CD4-positive, alpha-beta T cell treated with Interleukin-21 for 1 hour (primary cell): ENCODE measurements around the gene KLHL40.
"Not testable (repeated sequence)": the region's sequence is repeated elsewhere in the genome, so short reads cannot be mapped to it uniquely, and the experiment has no call there.

Source experiments
- DNase-seq: peaks from one replicate; pipeline ENCODE4 v3.0.0-alpha.2; 2020

The KLHL40 gene

GRCh38 chr3:42705962-42706585 lies 20.7 kb downstream of the KLHL40 start:
- no peak for DNase-seq

- no peak for DNase-seq
These were observed 21.6 kb downstream of the KLHL40 start for GRCh38 chr3:42706721-42707619.

GRCh38 chr3:42707620-42708355 lies 22.5 kb downstream of the KLHL40 start:
- no peak for DNase-seq

- DNase-seq: no peak
These were observed 23.3 kb downstream of the KLHL40 start for GRCh38 chr3:42708611-42709151.

- no peak for DNase-seq
These were observed 24.3 kb downstream of the KLHL40 start for GRCh38 chr3:42709621-42710020.

- DNase-seq: no peak
These were observed 25.1 kb downstream of the KLHL40 start for GRCh38 chr3:42710323-42711021.

GRCh38 chr3:42711491-42712343 lies 26.4 kb downstream of the KLHL40 start:
- no peak for DNase-seq

- no peak for DNase-seq
These were observed 27.0 kb downstream of the KLHL40 start for GRCh38 chr3:42712344-42712648.

- no peak for DNase-seq
These were observed 27.5 kb downstream of the KLHL40 start for GRCh38 chr3:42712688-42713372.

GRCh38 chr3:42713747-42714146 lies 28.4 kb downstream of the KLHL40 start:
- no peak for DNase-seq

GRCh38 chr3:42714171-42714852 lies 29.0 kb downstream of the KLHL40 start:
- DNase-seq: no peak

- DNase-seq: no peak
These were observed 32.0 kb downstream of the KLHL40 start for GRCh38 chr3:42717306-42717705.

- no peak for DNase-seq
These were observed 33.0 kb downstream of the KLHL40 start for GRCh38 chr3:42718338-42718737.

- DNase-seq: no peak
These were observed 33.7 kb downstream of the KLHL40 start for GRCh38 chr3:42719002-42719401.

GRCh38 chr3:42720126-42720525 lies 34.8 kb downstream of the KLHL40 start:
- DNase-seq: no peak

GRCh38 chr3:42721690-42722089 lies 36.4 kb downstream of the KLHL40 start:
- no peak for DNase-seq

- not testable (repeated sequence) for DNase-seq
These were observed 37.1 kb downstream of the KLHL40 start for GRCh38 chr3:42722442-42722841.

- no peak for DNase-seq
These were observed 37.9 kb downstream of the KLHL40 start for GRCh38 chr3:42723219-42723618.

GRCh38 chr3:42725454-42725853 lies 40.1 kb downstream of the KLHL40 start:
- no peak for DNase-seq

- DNase-seq: no peak
These were observed 42.7 kb downstream of the KLHL40 start for GRCh38 chr3:42728056-42728455.
